Pancreas (tissue), 10 donors: ENCODE measurements around the gene SEC11C. TPM values are rescaled to one million over a fixed set of nuclear protein-coding genes. Genes with fewer than 3 reads are reported as not detected.
A peak's percentile ranks its signal among the peaks of the same experiment; 100 is the strongest.

ENCODE experiments used
- ATAC-seq, 4 donors: fragments of 200-7000 bp; cut with Tn5 transposase; one replicate each; pipeline versions ENCODE4 v1.8.0 to v1.9.1; 2020; ENCODE audit warnings: mild to moderate bottlenecking in 4 of 4, moderate library complexity in 4 of 4
- DNase-seq, 6 donors: peaks; one replicate each; pipeline ENCODE4 v3.0.0-alpha.2; 2020
- FAIRE-seq: peaks from 2 replicates; lab custom pipeline; 2012; peaks lifted over from hg19 to GRCh38; lab: Jason Lieb, UNC
- H3K27ac ChIP-seq, 4 donors: fragments of 200-600 bp; sonication (generic); 1 replicate in 3 of 4; 2 replicates in 1 of 4; pipeline versions ENCODE4 v1.5.0 to v1.8.0; 2020
- H3K27me3 ChIP-seq, 4 donors: fragments of 200-600 bp; one replicate each; pipeline ENCODE4 v1.8.0; 2021
- H3K36me3 ChIP-seq, 3 donors: fragments of 200-600 bp; sonication (generic) in 1 of 3; one replicate each; pipeline versions ENCODE4 v1.5.0 to v1.8.0; 2020 to 2021
- H3K4me1 ChIP-seq, 3 donors: fragments of 200-600 bp; one replicate each; pipeline ENCODE4 v1.8.0; 2021
- H3K4me3 ChIP-seq, 4 donors: fragments of 200-600 bp; sonication (generic) in 2 of 4; one replicate each; pipeline versions ENCODE4 v1.5.0 to v1.8.0; 2020 to 2021
- H3K9me3 ChIP-seq, 4 donors: fragments of 200-600 bp; one replicate each; pipeline ENCODE4 v1.8.0; 2021
- WGBS, 2 donors: extraction: QIAGEN DNeasy Blood & Tissue Kit; methylation state at CpG; one replicate each; pipeline ENCODE4 v1.1.7; 2013; 5-methylcytosine and 5-hydroxymethylcytosine counted together
- intact Hi-C, 3 donors: fragments of 100-400 bp; cut with DNase I; formaldehyde crosslinking; loops; one replicate each; pipeline versions ENCODE4 v1.11.1 to v1.14.2; 2022
- polyA plus RNA-seq, 2 donors: library from polyadenylated mRNA; stranded (reverse); fragments of 200-250 nt; gene quantifications; one replicate each; pipeline ENCODE4 v1.2.3, GENCODE V29; 2013
- total RNA-seq, 6 donors: library from RNA; stranded (reverse); fragmentation: NEBNext Ultra II Directional in 4 of 6; extraction: Animal tissue kit (Norgen Biotek cat#: 25700) in 4 of 6; gene quantifications; one replicate each; pipeline versions ENCODE4 v1.2.1 to v1.2.4, GENCODE V29; 2021 to 2023
- TF ChIP-seq, protein P1 (sequence below), 4 donors: fragments of 200-600 bp; sonication (generic) in 3 of 4; IDR thresholded peaks; one replicate each; pipeline versions ENCODE4 v1.5.0 to v1.8.0; 2021; ENCODE audit warnings: antibody characterized with exemption in 4 of 4
- donor health status: healthy with polysubstance abuse.
- donor health status: DM: no; HTN: no; CAD: no; lungs with moderate emphysema.
- donor health status: DM: no; HTN: no; CAD: no.
- donor health status: control.
- donor health status: control.
- donor health status: Bipolar disorder and iron deficiency.
- donor health status: DM: yes; HTN: yes; CAD: no.
- donor health status: DM: no; HTN: no; CAD: no.
- donor health status: DM: no; HTN: no; CAD: no.
- donor health status: DM: yes; HTN: yes; CAD: no.

The SEC11C gene
- total and polyA plus RNA-seq, 8 donors: 69.9 to 173 (median 96.7) TPM

DNA sequence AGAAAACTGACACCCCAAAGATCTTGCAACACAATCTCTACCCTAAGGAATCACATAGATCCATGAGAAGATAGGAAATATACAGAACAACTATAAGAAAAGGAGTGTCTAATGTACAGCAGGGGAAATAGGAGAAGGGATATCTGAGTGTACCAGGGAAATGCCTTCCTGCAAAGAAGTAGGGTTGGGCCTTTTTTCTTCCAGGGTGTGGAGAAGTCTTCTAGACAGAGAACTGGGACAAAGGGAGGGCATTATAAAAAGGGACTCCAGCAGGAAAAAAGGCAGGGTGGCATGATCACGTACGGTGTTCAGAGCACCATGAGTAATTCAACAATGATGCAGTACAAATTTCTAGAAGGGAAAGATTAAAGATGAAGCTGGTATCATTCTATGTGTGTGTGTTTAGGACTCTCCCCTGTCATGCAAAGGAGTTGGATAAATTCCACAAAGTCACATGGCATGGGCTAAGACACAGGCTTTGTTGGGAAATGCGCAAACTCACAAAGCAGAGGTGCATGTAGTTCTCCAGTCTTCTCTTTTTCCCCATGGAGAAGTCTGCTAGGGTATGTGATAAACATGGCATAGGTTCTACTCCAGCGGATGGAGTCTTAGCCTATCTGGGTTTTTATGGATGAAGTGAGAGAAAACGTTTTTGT lies 6.7 kb upstream of the SEC11C start:
- FAIRE-seq (no peak), ATAC-seq (no peak), DNase-seq (no peak)
- no peak overlapping the region for H3K27ac ChIP-seq
- H3K9me3 ChIP-seq: no peaks in the 10 kb centered on the region
- no peak overlapping the region for H3K4me3 ChIP-seq
- no peaks in the 10 kb centered on the region for H3K4me1 ChIP-seq
- WGBS, 2 donors: 67 to 71% methylated on average over 5 of the region's 5 CpGs
- no peaks in the 10 kb centered on the region for H3K27me3 ChIP-seq
- intact Hi-C loops: no loop called here
- TF ChIP-seq, protein P1, sequence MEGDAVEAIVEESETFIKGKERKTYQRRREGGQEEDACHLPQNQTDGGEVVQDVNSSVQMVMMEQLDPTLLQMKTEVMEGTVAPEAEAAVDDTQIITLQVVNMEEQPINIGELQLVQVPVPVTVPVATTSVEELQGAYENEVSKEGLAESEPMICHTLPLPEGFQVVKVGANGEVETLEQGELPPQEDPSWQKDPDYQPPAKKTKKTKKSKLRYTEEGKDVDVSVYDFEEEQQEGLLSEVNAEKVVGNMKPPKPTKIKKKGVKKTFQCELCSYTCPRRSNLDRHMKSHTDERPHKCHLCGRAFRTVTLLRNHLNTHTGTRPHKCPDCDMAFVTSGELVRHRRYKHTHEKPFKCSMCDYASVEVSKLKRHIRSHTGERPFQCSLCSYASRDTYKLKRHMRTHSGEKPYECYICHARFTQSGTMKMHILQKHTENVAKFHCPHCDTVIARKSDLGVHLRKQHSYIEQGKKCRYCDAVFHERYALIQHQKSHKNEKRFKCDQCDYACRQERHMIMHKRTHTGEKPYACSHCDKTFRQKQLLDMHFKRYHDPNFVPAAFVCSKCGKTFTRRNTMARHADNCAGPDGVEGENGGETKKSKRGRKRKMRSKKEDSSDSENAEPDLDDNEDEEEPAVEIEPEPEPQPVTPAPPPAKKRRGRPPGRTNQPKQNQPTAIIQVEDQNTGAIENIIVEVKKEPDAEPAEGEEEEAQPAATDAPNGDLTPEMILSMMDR (IDR thresholded peaks at IDR 0.05): no peak
- no peaks in the 10 kb centered on the region for H3K36me3 ChIP-seq

DNA sequence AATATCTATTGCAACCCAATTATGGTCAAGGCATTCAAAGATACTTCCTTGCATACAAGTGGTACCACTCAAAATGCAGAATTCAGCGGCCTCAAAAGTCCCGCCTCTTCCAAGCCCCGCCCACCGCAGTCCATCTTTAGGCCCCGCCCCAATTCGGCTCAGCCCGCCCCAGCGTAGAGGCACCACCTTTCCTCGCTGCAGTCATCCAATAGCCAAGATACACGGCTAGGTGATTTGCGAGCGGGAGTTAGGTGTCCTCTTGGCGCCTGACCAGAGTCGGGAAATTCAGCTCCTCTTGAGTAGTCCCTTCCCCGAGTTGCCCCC lies 431 bp upstream of the SEC11C start:
- FAIRE-seq: no peak
- peak overlapping the region; percentile 83 to 99 (median 89) for H3K4me3 ChIP-seq
- intact Hi-C loops: no loop called here
- peak; percentile 87 to 94 (median 92) for DNase-seq
- ATAC-seq: peak; percentile 88 to 93 (median 88)
- H3K4me1 ChIP-seq: peaks cover 11 to 22% (median 20%) of the 10 kb centered on the region in 3 donors
- H3K27ac ChIP-seq: peak overlapping the region; percentile 84 to 94 (median 88)
- no peaks in the 10 kb centered on the region for H3K27me3 ChIP-seq
- TF ChIP-seq, protein P1 (IDR thresholded peaks at IDR 0.05): no peak
- WGBS, 2 donors: 0% methylated on average over 15 of the region's 15 CpGs
- H3K36me3 ChIP-seq: no peaks in the 10 kb centered on the region
- no peaks in the 10 kb centered on the region for H3K9me3 ChIP-seq

DNA sequence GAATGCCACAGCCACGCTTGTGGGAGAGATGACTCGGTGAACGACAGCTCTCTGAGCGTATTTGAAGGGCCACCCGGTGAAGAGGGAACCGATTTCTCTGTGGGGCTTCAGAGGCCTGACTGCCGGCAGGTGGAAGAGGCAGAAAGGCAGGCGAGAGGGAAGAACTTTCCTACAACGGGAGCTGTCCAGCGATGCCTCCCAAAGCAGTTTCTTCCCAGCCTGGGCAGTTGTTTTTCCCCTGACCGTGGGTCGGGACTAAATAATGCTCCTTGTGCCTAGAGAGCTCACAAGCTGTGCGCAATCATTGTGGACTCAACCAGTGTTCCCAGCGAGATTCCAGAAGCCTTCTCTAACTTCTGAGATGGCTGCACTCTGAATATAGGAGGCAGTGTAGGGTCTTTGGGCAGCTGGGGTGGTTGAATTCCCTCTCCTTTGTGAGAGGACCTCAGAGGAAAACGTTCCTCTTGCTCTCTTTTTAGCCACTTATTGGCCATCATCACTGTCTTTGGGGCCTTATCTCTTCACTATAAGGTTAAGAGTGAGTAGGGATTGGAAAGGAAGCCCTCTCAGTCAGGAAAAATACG lies 710 bp downstream of the SEC11C start:
- 2% methylated on average over 16 of the region's 16 CpGs for WGBS, 2 donors

DNA sequence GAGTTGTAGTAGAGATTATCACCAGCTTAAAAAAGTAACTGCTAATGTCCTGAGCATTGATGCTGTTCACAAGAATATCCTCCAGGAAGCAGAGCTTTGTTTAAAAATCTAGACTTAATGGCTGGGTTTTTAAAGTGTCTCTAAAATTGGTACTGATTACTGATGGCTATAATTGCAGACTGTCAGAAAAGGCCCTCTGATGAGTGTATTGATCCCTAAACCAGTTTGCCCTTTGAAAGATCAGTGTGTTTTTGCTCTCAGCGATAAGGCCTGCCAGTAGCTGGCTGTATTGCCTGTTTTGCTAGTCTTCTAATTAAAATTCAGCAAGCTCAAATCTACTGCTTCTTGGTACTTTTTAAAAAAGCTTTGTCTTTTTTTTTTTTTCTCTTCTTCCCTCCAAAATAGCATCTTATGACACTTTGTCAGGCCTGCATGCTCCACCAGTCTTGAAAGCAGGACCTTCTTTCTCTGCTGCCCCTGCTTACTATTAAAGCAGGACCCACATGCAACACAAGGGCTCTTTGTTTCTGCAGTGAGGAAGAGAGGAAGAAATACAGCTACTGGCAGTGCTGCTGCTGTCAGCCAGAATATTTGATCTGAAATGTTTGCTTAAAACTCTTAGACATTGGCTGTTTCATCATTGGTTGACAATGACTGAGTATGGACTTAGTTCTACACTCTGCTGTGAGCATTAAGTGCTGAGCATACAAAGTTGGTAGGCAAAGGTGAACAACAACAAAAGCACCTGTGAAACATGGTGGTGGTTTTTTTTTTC lies 1.8 kb downstream of the SEC11C start:
- 8 to 9% methylated on average over 1 of the region's 1 CpG for WGBS, 2 donors
- H3K27me3 ChIP-seq: no peaks in the 10 kb centered on the region
- intact Hi-C loops: no loop called here
- TF ChIP-seq, protein P1 (IDR thresholded peaks at IDR 0.05): no peak
- peaks cover 11 to 27% (median 20%) of the 10 kb centered on the region in 3 donors for H3K4me1 ChIP-seq
- FAIRE-seq: no peak
- peak in 2 of 4 donors; percentile 2 to 4 for ATAC-seq
- H3K9me3 ChIP-seq: no peaks in the 10 kb centered on the region
- DNase-seq: no peak
- peak overlapping the region in 2 of 4 donors; percentile 3 to 31 for H3K27ac ChIP-seq
- H3K4me3 ChIP-seq: peak overlapping the region in 2 of 4 donors; percentile 83 to 93
- H3K36me3 ChIP-seq: no peaks in the 10 kb centered on the region

More for the DNA sequence above, 710 bp downstream of the SEC11C start:
- no peaks in the 10 kb centered on the region for H3K9me3 ChIP-seq
- H3K36me3 ChIP-seq: no peaks in the 10 kb centered on the region
- H3K4me3 ChIP-seq: peak overlapping the region; percentile 83 to 99 (median 89)
- peaks cover 11 to 27% (median 20%) of the 10 kb centered on the region in 3 donors for H3K4me1 ChIP-seq
- intact Hi-C loops: no loop called here
- peak in 4 of 6 donors; percentile 25 to 31 (median 26) for DNase-seq
- peak; percentile 35 to 57 (median 47) for ATAC-seq
- TF ChIP-seq, protein P1 (IDR thresholded peaks at IDR 0.05): no peak
- no peaks in the 10 kb centered on the region for H3K27me3 ChIP-seq
- H3K27ac ChIP-seq: peak overlapping the region; percentile 84 to 94 (median 88)
- FAIRE-seq: no peak
